Jurkat, Clone E6-1 (cell line): Measurements from ENCODE around the gene DCANP1.

ENCODE experiments used
- DNase-seq: peaks from one replicate; pipeline ENCODE4 v3.0.0-alpha.2; 2011; ENCODE audit warnings: low read depth, low spot score
- H3K4me3 ChIP-seq: 2 replicates; pipeline ENCODE4 v1.5.1; 2011; ENCODE audit warnings: mild to moderate bottlenecking, low read length, control low read depth, moderate library complexity

The DCANP1 gene

DNA sequence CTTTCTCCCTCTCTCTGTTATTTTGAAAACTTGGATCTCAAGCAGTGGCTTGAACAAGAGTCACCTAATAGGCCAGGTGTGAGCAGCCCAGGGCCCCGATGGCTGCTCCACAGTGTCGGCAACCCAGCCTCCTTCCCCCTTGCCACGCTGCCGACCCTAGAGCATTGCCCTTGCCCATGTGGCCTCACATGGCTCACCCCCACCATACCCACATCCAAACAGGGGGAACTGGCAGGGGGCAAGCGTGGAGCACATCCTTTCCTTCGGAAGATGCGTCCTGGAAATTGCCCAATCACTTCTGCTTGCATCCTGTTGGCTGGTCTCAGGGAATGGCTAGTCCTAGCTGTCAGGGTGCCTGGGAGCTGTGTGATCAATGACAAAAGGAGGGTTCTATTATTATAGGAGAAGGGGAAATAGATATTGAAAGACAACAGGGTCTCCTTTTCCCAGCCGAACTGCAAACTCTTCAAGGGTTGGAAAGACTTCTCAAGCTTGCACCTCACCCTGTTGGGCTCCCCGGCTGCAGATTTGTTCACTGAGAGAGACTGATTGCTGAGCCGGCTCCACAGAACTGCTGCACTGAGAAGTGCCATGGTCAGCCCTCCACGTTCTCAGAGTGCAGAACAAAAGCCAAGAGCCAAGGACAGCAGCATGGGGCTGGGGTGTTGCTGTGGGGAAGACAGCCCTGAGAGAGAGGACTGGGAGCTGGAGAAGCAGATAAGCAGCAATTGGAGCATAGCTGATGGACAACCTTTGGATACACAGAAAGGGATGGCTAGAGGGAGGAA is 13.3 kb upstream of the DCANP1 start:
- DNase-seq = no peak
- H3K4me3 ChIP-seq = no peak overlapping the region

DNA sequence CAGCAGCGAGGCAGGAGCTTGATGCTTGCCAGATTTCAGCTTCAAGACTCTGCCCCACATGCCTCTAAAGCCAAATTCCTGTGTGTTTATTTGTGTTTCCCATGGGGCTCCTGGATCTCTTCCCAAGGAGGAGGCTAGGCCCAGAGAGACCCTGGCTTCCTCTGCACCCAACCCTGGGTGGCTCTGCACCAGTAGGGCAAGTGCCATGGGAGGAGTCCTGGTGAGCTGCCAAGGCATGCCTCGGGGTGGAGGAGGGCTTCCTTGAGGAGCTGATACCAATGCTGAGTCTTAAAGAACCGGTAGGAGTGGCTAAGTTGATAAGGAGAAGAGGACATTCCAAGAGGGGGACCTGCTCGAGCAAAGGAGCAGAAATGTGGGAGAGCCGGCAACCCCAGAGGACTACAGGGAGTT is 11.8 kb upstream of the DCANP1 start:
- H3K4me3 ChIP-seq = no peak overlapping the region
- DNase-seq = no peak

DNA sequence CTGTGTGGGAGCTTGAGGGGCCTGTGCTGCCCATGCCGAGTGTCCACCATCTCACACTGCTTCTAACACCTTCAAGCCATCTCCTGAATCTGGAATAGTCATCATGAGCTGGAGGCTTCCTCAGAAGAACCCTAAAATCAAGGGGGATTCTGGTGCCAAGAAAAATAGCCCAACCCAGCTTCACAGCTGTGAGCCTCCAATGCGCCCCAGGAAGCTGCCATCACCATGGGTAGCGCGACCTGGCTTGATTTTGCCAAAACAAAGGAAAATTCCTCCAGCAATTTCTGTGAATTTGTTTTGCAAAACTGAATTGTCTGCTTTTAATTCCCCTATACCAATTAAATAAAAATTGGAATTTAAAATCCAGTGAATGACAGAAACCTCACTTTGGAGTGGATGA is 11.2 kb upstream of the DCANP1 start:
- DNase-seq = no peak
- H3K4me3 ChIP-seq = no peak overlapping the region

DNA sequence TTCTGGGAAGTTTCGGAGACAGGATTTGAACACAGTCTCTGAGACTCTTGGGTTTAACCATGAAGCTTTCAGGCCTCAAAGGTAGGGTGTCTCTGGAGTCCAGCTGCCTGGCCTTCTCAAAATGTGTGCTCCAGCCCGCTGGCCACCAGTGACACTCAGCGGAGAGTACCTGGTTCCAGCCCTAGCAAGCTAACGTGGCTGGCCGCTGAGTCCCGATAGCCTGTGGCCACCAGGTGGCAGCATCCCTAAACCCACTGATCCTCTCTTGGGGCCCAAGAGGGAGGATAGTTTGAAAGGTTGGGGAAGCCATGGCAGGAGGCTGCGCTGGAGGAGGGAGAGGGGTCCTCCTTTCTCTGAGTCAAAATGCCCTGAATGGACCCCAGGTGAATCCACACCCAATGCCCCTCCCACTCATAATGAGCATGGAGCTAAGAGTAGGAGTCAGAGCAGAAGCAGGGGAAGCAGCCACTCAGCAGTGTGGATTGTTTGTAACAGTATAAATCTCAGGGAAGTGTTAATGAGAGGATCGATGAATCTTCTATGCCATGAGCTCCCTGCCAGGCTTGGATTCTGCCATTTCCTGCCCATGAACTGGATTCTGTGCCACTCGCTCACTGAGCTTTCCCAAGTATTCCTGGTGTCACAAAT is 10.4 kb upstream of the DCANP1 start:
- no peak overlapping the region for H3K4me3 ChIP-seq
- peak; percentile 45 for DNase-seq

DNA sequence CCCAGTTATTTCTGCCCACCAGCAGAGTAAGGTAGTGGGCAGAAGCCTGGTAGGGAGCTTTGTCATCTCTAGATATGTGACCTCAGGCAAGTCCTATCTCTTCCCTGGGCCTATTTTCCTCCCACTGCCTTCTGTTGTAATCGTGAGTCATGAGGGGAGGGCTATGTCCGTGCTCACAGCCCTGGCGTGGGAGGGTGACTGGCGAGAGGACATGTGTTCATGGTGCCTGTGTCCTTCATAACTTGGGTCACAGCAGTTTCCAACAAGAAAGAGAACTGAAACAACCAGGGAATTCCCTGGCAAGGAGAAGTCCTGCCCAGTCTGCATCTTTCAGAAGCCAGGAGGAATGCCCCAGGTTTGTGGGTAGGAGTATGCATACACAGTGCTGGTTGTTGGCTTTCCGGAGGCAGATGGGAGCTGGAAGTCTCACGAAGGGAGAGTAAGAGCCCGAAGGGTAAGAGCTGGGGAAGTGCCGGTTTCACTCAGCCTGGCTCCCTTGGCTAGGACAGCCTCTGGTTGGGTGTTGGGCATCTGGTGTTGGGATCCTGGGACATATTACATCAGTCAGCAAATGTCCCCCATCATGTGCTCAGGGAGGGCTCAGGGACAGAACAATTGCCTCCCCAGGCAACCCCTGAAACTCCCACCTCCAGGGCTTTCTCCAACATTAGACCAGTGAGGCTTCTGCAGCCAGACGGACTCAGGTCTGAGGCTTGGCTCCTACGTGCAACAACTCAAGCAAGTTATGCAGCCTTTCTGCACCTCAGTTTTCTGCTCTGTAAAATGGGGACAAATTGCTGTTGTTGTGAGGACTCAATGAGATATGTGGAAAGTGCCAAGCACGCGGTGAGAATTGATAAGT is 9.3 kb upstream of the DCANP1 start:
- DNase-seq = no peak
- no peak overlapping the region for H3K4me3 ChIP-seq

DNA sequence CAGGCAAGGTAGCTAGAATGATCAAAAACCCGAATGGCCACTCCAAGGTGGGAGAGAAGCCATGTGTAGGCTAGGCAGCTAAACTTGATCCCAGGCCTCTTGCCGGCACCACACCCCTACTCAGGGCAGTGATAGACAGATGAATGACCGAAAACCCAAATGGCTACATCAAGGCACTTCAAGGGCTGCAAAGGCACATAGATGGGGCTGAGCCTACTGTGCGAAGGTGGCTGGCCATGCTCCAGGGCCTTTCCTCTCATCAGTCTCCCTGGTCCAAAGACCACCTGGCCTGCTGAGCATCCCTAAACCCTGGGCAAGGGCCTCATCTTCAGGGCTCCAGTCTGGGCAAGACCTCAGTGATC is 8.7 kb upstream of the DCANP1 start:
- no peak overlapping the region for H3K4me3 ChIP-seq
- DNase-seq = no peak

DNA sequence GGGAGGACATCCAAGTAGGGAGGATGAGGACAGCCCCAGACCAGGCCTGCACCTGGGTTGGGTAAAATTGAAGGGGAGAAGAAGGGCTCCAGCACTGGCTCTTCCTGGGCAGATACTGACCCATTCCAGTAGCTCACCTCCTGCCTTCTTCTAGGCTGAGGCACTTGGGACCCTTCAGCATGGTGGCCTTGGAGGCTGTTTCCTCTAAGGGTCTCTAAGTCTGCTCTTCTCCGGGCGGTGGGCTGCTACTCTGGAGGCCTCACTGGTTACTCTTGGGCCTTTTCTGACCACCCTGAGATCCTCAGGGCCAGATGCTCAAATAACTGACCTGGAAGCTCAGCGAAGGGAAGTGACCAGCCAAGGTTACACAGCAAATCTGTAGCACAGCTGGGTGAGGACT is 7.8 kb upstream of the DCANP1 start:
- no peak for DNase-seq
- H3K4me3 ChIP-seq = no peak overlapping the region

DNA sequence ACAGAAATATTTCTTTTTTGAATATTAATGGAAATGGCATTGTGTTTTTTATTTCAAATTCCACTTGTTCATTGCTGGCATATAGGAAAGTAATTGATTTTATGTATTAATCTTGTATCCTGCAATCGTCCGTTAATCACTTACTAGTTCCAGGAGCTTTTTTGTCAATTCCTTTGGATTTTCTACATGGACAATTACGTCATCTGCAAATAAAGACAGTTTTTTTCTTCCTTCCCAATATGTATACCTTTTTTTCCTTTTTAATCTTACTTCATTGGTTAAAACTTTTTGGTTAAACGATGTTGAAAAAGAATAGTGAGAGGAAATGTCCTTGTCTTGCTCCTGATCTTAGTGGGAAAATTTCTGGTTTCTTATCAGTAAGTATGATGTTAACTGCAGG is 6.5 kb upstream of the DCANP1 start:
- H3K4me3 ChIP-seq = no peak overlapping the region
- DNase-seq = no peak

DNA sequence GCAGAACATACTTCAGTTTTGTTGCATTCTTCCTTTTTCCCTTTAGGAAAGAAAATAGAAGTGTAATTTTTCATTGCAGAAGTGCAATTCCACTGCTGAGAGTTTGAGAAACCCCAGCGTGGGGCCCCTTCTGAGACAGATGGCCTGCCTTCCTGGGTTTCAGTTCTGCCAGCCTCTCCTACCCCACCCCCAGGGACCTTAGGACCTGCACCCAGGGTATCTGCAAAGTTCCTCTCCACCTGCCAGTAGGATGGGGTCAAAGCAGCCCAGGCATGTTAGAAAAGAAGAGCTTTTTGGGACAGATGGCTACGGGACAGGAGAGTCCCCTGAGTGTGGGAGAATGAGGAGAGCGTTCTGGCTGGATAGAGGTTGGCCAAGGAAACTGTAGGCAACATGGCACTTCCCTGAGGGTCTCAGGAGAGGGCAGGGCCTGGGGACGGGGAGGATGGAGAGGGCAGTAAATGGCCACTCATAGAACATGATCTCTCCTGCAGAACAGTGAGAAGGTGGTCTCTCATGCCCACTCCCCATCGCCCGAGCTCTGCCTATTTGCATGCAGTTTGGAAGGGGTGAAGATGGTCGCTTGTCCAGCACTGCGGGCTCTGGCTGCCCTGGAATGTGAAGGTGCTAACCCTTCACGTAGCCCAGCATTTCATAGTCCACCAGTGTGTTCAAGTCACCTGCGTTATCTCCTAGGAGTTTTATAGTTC is 5.3 kb upstream of the DCANP1 start, which contains the start of gene TIFAB:
Gene TIFAB, minus strand, starts transcription at position 31 of the 710 bp plus-strand sequence. CDS start 2,412 bp downstream, outside the sequence.
- H3K4me3 ChIP-seq = no peak within 1 kb of the TSS
- DNase-seq = no peak

DNA sequence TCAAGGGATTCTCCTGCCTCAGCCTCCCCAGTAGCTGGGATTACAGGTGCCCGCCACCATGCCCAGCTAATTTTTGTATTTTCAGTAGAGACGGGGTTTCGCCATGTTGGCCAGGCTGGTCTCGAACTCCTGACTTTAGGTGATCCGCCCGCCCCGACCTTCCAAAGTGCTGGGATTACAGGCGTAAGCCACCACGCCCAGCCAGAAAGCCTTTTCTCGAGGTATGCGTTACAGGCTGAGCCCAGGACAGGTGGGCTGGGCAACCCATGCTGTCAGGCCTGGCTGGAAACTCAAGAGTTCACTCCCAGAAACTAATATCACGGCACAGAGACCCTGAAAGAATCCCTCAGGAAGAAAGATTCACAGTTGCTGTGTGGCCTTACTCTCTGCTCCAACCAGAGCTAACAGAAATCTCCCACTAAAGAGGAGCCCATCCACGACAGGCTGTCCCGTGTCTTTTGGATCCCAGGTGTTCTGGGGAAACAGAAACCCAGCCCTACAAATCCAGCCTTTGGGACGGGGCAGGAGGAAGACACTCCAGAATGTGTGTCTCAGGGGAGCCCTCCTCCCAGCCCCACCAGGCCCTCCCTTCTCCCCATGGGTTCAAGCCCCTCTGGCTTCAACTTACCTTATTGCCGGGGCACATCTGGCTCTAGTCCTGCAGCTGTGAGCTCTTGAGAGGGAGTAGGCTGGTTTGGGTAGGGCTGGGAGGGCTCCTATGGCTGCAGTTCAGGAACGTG is 4.6 kb upstream of the DCANP1 start:
- no peak for DNase-seq
- H3K4me3 ChIP-seq = no peak overlapping the region

DNA sequence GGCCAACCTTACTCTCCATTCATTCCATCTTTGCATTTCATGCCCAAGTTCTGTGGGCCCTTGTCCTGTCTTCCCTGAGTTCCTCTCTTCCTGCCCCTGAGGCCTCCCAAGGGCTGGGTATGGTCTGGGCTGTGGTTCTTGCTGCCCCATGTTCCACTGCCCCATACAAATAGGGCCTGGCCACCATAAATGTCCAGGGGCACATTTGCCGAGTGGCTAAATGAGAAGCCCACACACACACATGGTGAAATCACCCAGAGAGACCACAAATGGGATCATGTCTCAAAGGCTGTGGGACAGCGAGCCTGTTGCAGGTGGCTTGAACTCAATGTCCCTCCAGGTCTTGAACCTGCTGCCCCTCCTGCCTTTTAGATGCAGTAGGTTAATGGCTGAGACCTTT is 3.8 kb upstream of the DCANP1 start:
- DNase-seq = no peak
- no peak overlapping the region for H3K4me3 ChIP-seq

DNA sequence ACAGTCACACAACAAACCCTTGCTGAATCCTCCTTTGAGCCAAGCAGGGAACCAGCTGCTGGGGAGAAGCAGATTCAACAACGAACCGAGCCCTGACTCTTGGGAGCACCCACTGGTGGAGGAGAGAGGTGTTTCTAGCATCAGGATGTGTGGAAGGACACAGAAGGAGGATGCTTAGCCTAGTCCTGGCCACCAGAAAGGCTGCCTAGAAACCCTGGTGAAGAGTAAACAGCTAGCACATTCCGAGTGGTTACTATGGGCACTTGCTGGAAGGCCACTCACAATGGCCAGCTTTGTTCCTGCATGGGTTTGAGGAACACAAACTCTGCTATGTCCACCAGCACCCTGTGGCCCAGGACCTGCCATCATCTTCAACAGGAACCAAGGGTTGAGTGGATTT is 3.2 kb upstream of the DCANP1 start:
- no peak overlapping the region for H3K4me3 ChIP-seq

DNA sequence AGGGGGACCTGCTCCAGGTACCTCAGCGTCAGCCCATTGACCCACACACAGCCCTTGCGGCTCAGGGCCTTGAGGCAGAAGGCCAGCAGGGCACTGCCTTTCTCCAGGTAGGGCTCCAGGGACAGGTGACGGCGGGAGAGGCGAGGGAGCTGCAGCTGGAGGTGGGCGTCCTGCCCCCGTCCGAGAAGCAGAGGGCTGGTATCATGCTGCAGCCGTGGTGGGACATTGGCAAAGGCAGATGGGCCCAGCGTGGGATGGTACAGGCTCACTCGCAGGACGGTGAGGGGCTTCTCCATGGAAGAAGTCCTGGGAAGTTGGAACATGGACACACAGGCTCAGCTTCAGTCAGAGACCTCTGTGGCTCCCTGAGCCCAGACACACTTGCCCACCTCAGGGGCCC is 2.5 kb upstream of the DCANP1 start:
- DNase-seq = no peak
- no peak overlapping the region for H3K4me3 ChIP-seq

More for the DNA sequence above, 3.2 kb upstream of the DCANP1 start:
- DNase-seq = no peak

DNA sequence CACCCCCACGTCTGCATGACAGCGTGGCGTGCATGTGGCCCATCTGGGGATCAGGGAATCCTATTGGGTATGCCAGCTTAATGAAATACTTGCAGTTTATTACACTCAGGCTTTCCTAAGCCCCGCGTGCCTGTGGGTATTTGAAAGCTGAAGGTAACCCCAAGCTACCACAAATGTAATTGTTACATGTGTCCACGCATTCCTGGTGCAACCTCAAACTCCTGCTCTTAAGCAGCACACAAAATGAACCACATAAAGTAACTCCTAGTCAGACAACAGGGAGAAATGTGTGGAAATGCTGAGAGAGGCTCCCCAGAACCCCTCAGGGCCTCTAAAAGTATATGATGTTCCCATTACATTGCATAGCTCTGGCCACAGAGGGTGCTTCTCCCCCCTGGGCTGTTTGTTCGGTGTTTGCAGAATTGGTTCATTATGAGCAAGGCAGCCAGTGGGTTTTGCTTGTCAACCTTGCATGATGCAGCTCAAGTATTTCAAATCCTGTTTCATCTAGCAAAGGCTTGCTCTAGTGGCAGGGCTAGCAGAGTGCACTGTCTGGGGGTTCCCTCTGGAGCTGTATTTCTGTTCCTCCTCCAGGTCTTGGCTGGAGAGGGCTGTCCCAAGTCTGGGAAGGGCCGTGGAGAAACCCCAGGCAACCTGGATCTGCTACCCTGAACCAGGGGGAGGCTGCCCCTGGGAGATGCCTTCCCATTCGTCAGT is 1.8 kb upstream of the DCANP1 start:
- H3K4me3 ChIP-seq = no peak overlapping the region
- no peak for DNase-seq

DNA sequence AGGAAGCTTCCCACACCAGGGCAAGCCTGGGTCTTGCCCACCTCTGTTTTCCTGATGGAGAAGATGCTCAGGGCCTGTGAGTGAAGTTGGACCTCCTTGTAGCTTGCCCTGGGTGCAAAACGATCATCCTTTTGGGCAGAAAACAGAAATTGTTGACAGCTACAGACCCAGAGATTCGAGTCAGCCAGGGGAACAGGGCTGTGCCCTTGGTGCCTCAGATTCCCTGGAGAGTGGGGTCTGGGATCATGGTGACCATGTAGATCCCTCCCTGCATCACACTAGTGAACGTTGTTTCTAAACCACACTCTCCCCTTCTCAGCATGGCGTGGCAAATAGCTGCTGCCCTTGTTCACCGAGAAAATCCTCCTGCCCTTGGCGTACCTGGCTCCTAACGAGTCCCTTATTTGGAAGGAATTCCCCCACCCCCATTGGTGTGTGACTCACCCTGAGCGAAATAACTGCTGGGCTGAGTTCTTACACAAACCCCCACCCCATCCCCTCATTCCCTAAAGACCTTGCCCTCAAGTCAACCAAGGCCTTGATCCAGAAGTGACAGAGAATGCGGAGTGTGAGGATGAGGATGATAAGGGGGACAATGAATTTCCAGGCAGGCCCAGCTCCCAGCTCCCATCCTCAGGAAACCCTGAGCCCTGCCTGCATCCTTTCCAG is 1.1 kb upstream of the DCANP1 start:
- no peak overlapping the region for H3K4me3 ChIP-seq
- DNase-seq = no peak

DNA sequence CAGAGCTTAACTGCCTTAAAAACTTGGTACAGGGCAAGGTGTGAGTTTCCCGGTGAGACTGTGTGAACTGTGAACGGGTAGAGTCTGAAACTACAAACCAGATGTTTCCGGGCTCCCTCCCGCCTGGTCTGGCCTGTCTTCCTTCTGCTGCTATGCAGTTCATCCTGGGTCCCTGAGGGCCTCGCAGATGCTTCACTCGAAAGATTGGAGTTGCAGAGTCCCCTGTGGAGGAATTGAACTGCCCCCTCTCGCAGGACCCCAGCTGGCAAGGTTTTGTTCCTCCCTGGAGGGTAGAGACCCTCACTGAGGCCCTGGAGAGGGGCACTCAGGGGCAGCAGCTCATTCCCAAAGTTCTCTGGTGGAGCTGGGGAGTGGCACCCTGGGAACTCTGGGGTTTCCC is 533 bp downstream of the DCANP1 start:
- no peak overlapping the region for H3K4me3 ChIP-seq

DNA sequence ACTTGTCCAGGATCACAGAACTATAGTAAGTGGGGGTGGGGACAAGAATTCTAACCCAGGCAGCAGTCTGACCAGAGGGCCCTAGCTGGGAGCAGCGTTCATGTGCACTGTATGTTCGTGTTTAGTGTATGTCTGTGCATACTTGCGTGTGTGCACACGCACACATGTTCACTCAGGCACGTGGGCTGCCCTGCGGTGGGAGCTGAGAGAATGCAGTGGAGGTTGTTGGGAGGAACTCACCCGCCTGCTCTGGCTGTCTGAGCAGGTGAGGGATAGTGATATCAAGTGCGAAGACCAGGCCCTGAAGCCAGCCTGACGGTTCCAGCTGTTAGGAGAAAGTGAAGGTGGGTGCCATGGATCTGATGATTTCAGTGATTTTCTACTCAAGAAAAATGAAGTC is 942 bp downstream of the DCANP1 start:
- no peak for DNase-seq
- H3K4me3 ChIP-seq = no peak overlapping the region

More for the DNA sequence above, 533 bp downstream of the DCANP1 start:
- no peak for DNase-seq
